ENCODE results near the gene SYT1.

SYT1 gene

DNA sequence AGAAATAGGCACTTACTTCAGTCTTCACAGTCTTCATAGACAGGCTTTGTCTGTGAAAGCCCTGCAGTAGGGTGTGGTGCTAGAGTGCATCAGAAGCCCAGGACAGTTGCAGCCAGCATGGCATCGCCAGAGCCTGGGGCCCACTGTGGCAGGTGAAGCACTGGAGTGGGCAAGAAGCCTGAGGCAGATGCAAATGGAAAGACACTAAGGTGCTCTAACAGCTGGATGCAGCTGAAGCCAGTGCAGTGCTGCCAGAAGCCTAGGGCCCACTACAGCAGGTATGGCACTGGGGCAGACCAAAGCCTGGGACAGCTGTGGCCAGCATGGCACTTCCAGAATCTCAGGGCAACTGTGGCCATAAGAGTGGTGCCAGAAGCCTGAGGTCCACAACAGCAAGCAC is 358.6 kb downstream of the SYT1 start:
- no peak for DNase-seq (ENCODE audit: low spot score)

DNA sequence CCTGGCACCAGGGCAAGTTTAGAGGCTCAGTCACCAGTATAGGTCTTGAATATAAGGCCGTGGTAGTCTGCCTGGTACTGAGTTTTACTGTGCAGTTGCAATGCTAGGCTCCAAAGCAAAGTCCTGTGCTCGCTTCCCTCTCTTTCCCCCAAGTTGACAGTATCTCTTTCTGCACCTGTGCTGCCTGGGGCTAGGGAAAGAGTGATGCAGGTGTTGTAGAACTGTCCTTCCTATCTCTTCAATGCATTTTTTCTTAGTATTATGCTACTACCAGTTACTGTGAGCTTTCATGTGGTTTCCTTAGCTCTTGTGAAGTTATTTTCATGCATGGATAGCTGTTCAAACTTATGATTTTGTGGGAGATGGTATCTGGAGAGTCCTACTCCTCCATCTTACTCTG is 359.2 kb downstream of the SYT1 start:
- no peak for DNase-seq (ENCODE audit: low spot score)

GRCh38 chr12:79227091-79227490 is 362.5 kb downstream of the SYT1 start:
- DNase-seq (ENCODE audit: low spot score): no peak

- DNase-seq (ENCODE audit: low spot score): no peak
Measured at GRCh38 chr12:79227646-79228045, 363.1 kb downstream of the SYT1 start.

DNA sequence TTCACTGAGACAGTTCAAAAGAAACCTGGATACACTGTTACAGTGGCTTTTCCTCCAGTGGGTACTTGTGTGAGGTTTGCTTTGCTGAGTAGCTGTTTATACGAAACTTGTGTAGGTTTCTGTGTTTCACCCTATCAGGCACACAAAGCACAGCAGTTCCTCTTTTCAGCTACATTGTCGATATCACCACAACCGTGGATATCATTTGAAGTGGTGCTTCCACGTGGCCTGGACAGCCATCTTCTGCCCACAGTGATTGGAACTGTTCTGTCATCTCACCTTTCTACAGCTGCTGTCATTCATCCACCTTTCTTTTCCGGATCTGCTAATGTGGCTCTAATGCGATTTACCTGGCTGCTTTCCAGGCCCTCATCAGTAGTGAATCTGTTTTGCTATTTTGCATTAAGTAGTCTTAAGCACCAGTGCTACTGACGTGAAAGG is 368.8 kb downstream of the SYT1 start:
- DNase-seq (ENCODE audit: low spot score): no peak

GRCh38 chr12:79236920-79237319 is 372.3 kb downstream of the SYT1 start:
- no peak for DNase-seq (ENCODE audit: low spot score)

DNA sequence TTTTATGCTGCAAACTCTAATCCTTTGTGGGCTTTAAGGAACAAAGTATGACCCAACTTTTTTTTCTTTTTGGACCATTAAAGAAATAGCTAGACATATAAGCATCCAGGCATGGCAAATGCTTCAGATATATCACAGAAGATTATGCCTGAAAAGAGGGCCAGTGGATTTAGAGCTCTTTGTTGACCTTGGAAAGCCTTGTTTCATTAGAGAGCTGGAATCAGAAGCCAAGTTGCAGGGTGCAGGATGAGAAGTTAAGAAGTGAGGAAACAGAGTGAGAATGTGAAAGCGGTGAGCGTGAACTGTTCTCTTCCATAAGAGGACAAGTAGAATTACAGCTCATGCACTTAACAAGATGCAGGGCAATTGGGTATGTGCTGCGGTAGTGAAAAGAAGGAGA is 373.7 kb downstream of the SYT1 start:
- DNase-seq (ENCODE audit: low spot score): no peak

DNA sequence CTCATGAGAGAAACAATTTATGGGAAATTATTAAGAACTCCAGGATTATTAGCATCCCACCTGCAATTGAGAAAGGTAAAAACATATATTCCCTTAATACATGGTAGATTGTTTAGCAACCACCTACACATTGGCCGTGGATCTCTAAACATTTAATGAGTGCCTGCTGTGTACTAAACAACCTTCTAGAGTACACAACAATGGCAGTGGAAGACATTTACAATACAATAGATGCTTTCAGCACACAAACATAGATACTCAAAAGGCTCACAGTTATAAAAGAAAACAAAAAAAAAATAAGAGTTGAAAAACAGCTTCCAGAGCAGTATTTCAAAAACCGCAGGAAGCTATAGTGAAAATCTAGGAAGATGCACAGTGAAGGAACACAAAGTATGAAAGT is 382.9 kb downstream of the SYT1 start:
- no peak for DNase-seq (ENCODE audit: low spot score)

- no peak for DNase-seq (ENCODE audit: low spot score)
Measured at GRCh38 chr12:79250186-79250585, 385.6 kb downstream of the SYT1 start.

GRCh38 chr12:79250960-79251755 is 386.6 kb downstream of the SYT1 start:
- no peak for DNase-seq (ENCODE audit: low spot score)

GRCh38 chr12:79252358-79253075 is 387.9 kb downstream of the SYT1 start:
- DNase-seq (ENCODE audit: low spot score): no peak

- no peak for DNase-seq (ENCODE audit: low spot score)
Measured at GRCh38 chr12:79255288-79255687, 390.7 kb downstream of the SYT1 start.

DNA sequence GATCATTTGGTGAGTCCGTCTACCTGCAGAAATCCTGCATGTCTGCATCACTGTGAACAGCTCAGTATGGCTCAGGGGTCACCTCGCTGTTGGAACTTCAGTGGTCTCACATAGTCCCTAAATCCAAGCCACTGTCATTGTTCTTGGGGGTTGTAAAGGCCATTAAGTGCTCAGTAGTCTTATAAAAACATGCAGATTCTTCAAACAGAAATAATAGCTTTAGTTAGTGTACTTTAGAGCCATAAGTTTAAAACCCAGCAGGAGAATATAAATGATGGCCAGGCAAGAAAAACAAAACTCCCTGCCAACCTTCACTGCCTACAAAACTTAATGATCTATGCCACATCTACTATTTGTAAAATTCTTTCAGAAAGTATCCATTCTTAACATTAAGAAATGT is 396.3 kb downstream of the SYT1 start:
- no peak for DNase-seq (ENCODE audit: low spot score)

DNA sequence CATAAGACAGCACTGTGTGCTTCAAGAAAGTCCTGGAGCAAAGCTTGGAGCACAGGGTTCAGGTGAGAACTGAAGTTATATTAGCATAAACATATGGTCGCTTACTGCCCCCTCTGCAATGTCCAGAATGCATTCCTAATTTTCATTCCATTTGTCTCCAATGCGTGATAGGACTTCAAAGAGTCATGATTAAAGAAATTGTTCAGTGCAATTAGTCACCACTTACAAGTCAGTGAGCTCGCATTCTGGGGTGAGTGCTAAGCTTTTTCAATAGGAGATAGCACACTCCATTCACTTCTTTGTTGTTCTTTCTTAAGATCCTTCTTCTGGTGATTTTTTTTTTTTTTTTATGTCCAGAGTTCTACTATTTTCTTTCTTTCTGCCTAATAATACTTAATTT is 398.4 kb downstream of the SYT1 start:
- no peak for DNase-seq (ENCODE audit: low spot score)

DNA sequence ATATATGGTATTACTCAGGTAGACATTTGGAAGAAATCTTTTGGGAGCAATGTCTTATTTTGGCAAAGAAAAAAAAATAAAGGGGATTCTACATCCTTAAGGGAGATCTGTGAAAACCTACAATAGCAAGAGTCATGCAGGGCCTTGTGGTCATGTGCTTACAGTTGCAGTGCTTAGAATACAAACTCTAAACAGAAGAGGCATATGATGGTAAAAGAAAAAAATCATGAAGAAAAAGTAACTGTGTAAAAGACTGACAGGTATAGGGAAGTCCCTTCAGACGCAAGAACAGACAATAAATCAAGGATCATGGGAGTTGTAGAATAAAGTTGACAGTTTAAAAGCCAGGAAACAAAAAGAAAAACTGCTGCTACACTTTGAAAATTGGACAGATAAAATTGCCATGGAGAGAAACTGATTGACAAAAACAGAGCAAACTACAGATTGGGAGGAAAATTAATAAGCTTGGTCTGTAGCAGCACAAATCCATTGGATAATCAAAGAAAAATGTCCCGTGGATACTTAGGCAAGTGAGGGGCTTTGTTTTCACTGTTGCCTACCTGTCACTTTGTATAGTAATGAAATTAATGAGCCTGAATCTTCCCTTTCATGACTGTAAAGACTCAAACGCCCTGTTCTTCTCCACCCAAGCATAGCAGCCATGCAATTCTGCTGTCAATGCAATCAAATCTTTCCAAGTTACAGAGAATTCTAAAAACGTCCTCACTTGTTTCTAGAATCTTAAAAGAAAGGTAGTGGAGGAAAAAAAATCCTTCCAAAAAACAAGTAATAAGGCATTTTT is 402.0 kb downstream of the SYT1 start:
- no peak for DNase-seq (ENCODE audit: low spot score)

GRCh38 chr12:79267580-79267979 is 403.0 kb downstream of the SYT1 start:
- no peak for DNase-seq (ENCODE audit: low spot score)

DNA sequence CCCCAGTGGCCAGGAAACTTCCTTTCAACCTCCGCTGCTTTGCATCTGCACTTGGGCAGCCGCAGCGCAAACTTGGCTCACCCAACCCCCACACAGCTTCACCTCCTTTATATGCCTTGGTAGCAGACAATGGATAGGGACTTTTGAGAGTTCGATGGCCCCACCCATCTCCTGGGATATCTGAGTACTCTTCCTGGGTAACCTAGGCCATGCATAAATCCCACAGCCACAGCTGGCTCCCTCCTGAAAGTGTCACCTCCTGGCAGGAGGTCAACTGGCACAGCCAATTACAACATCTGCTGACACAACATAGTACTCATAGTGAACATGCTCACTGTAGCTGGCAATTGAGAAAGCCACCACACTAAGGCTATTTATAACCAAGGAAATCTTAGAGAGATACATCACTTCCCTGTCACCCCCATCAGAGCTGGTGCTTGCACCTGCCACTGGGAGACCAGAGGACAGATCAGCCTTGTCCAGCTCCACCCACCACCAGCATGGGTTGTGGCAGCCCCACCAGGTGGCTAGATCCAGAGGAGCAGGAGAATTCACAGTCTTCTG is 410.0 kb downstream of the SYT1 start:
- no peak for DNase-seq (ENCODE audit: low spot score)

- no peak for DNase-seq (ENCODE audit: low spot score)
Measured at GRCh38 chr12:79275631-79276030, 411.1 kb downstream of the SYT1 start.

GRCh38 chr12:79283364-79283763 is 418.8 kb downstream of the SYT1 start:
- no peak for DNase-seq (ENCODE audit: low spot score)

- DNase-seq (ENCODE audit: low spot score): no peak
Measured at GRCh38 chr12:79288911-79289310, 424.3 kb downstream of the SYT1 start.

GRCh38 chr12:79291711-79292110 is 427.1 kb downstream of the SYT1 start:
- DNase-seq (ENCODE audit: low spot score): no peak

- DNase-seq (ENCODE audit: low spot score): no peak
Measured at GRCh38 chr12:79294590-79294989, 430.0 kb downstream of the SYT1 start.
